ENCODE measurements around the gene NDST4.

Gene NDST4

DNA sequence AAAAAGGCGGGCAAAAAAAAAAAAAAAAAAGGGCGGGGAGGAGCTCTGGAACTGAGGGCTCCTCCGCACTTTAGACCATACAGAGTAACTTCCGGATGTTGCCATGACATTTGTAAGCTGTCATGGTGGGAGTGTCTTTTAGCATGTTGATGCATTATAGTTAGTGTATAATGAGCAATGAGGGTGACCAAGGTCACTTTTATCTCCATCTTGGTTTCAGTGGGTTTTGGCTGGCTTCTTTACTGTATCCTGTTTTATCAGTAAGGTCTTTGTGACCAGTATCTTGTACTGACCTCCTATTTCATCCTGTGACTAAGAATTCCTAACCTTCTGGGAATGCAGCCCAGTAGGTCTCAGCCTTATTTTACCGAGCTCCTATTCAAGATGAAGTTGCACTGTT, 321.4 kb downstream of the NDST4 start:
- DNase-seq (ENCODE audit: low read depth in 2 of 2) = no peak

DNA sequence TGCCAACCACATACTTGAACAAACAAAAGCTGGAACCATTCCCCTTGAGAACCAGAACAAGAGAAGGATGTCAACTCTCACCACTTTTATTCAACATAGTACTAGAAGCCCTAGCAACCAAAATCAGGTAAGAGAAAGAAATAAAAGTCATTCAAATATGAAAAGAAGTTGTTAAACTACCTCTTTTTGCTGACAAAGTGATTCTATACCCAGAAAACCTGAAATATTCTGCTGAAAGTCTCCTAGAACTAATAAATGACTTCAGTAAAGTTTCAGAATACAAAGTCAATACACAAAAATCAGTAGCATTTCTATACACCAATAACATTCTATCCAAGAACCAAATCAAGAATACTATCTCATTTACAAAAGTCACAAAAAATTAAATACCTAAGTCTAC, 327.9 kb downstream of the NDST4 start:
- DNase-seq (ENCODE audit: low read depth in 2 of 2) = no peak

DNA sequence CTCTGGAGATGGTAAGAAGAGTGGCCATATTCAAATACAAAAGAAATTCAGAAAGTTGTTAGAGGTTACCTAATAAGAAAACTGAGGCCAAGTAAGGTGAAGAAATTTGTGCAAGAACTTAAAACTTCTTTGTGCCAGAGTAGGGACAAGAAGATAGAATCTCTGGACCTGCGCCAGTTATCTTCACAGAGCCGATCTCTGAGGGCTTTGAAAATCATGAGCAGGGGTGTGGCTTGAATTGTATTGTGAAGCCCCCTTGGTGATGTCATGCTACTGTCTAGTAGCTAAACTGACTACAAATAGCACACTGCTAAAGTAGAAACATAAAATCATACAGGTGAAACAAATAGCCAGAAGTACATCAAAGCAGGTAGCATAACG, 330.2 kb downstream of the NDST4 start:
- no peak for DNase-seq (ENCODE audit: low read depth in 2 of 2)

DNA sequence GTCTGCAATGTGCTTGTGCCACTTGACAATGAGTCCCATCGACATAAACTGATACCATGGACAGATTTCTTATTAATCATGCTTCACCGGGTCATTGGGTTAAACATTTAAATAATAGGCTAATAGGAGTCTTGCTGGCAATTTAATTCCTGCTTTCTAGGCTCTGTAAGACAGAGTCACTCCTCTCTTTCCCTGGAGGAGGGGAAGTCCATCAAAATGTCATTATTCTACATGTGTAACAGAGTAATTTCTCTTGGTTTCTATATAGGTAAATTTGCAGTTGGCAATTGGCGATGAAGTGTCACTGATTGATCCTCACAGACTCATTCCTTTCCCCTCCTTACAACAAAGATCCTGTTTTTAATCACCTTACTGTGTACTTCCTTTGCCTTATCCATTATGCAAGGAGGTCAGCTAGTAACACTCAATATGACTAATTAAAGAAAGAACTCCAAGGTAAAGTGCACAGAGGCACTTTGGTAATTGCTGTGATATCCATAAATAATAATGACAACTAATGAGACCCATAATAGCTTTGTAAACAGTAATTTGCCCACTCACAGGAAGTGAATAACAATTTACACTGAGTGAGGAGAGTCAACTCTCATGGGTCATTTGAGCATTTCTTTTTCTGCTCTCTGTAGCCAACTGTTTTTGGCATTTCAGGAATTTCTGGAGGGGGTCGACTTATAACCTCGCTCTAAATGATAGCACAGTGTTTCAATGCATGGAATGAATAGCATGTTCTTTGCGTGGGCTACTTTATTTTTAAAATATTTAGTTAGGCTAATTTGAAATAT, 330.8 kb downstream of the NDST4 start:
- DNase-seq (ENCODE audit: low read depth in 2 of 2) = no peak

DNA sequence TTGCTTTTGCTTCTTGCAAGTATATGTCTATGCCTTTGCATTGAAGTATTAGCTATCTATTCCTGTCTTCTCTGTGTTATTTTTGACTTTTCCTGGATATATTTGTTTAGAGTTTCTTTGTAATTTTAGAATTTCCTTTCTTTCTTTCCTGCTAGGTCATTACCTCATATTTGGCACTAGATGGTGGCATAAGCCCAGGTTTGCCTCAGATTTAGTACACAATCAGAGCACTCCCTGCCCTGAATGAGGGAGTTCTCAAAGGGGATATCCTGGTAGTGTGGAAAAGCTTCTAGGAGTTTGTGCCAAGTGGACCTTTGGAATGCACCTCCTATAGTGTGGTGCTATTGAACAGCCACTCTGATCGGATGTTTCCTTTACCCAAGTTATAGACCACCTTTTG, 333.2 kb downstream of the NDST4 start:
- peak in 1 of 2 experiments; percentile 9 for DNase-seq (ENCODE audit: low read depth in 2 of 2)

All from fibroblast of skin of left quadriceps (primary cell).